Measurements from ENCODE around the gene KCNMA1. TPM values are rescaled to one million over a fixed set of nuclear protein-coding genes. Genes with fewer than 3 reads are reported as not detected.
A peak's percentile ranks its signal among the peaks of the same experiment; 100 is the strongest.

The KCNMA1 gene
- total RNA-seq, 1 donor from 2014 or later = 20.6 TPM

DNA sequence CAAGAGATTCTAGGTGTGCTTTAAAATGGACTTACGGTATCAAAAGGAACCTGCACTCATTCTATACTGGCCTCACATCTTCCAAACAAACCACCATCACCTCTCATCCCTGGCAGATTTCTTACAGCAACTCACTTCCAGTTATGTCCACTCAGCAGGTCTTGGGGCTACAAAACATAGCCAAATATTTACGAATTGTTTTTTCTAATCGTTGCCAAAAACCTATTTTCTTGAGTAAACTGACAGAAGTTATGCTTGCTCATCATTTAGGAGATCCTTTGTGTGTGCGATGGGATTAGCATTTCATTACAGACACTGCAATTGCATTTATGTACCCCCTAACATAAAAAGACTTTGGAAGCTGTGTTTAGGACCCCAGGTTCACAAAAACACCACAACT is 2.7 kb downstream of the KCNMA1 start:
- DNase-seq (ENCODE audit: low spot score) = no peak

DNA sequence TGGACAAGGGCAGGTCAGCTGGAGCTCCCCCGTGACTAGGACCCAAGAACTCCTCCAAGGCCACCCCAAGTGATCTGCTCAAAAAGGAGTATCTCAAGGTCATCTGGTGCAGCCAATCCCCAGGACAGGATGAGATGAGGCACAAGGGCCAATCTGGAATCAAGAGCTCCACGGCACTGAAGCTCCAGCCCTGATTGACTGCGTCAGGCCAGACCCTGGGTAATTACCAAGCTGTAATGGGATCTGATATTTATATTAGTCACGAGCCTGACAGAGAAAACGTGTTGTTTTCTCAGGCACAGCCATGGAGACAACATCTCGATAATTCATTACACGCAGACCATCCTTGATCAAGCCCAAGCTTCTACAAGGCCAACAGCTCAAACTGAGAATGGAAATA is 4.2 kb downstream of the KCNMA1 start:
- DNase-seq (ENCODE audit: low spot score) = no peak

DNA sequence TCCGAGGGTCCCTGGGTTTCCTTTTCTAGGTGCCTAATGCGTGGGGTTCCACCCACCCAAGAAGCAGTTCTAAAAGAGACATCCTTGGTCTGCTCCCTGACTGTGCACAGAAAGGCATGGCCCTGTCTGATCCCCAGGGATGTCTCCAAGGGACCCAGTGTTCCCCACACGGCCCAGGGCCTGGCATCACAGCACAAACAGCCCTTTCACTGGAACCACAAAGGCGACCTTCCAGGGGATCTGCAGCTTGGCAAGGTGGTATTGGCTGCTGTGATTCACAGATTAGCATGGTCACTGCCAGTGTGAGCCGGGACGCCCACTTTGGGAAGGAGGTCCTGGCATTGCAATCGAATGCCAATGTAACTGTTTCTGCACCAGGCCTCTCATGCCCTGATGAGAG is 6.4 kb downstream of the KCNMA1 start:
- DNase-seq (ENCODE audit: low spot score) = peak; percentile 68

DNA sequence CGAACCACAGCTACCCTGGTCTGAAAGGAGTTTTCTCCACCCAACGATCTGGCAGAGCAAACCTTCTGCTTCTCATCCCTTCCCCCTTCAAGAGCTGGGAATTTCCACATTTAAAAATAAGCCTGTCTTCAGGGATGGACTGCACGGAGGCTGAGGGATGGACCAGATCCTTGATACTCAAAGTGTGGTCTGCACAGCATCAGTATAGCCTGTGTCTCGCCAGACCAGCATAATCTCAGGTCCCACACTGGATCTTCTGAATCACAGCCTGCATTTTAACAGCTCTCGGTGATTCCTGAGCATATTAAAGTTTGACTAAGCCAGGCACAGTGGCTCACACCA is 7.1 kb downstream of the KCNMA1 start:
- peak; percentile 47 for DNase-seq (ENCODE audit: low spot score)

DNA sequence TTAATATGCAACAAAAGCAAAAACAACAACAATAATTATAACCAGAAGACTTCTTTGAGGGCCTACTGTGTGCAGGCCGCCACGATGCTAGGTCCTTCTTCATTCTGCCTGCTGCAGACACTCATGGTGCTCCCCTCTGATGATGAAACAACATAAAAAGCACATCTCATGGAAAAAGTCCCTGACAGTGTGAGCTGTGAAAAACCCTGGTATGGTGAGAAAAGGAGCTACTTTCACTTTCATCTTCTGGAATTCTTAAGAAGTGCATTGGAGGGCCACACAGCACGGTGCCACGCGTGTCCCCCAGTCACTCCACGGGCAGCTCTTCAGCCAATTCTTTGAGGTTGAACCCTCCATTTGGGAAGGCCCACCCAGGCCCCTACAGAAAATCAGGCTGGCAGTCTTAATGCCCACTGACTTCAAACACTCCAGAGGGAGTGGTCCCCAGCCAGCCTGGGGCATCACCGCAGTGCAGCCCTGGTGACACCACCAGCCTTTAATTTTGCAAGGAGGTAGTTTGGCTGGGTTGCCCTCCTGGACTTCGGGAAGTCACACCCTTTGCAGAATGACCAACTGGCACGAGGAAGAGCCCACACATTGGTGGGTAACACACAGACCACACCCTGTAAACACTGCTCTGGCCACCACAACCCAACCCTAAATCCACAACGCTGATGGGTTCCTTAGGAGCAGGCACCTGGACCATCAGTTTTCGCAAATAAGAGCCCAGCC is 7.7 kb downstream of the KCNMA1 start:
- peak; percentile 65 for DNase-seq (ENCODE audit: low spot score)

DNA sequence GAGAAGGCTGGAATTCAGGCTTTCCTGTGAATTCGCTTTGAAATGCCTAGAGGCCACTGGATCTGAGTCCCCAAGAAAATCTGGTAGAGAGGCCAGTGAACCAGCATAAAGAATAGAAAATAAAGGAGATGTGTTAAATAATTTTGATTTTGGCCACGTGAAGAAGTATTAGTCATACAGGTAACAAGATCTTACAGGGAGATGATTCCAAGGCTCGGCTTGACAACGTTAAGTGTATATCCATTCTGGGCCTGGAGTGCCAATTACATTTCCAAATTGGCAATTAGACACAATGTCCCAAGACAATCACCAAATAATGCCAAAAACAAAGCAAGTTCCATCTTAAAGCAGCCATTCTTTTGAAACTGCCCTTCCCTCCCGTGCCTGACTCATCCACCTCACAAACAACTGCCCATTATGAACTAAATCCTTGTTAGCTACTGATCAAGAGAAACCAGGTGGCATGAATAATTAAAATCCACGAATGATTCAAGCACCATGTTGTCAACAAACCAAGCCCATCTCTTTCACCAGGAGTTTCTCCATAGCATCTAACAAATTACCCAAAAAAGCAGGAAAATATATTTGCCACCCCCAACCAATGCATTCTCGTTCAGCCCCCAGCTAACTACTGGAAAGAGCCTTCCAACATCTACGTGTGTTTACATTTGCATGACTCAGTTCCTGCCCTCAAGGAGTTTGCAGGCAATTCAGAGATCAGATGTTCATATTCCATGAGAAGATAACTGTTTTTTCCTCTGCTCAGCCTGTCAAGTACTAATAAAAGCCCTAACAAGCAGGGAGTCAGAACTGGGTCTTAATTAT is 8.5 kb downstream of the KCNMA1 start:
- no peak for DNase-seq (ENCODE audit: low spot score)

DNA sequence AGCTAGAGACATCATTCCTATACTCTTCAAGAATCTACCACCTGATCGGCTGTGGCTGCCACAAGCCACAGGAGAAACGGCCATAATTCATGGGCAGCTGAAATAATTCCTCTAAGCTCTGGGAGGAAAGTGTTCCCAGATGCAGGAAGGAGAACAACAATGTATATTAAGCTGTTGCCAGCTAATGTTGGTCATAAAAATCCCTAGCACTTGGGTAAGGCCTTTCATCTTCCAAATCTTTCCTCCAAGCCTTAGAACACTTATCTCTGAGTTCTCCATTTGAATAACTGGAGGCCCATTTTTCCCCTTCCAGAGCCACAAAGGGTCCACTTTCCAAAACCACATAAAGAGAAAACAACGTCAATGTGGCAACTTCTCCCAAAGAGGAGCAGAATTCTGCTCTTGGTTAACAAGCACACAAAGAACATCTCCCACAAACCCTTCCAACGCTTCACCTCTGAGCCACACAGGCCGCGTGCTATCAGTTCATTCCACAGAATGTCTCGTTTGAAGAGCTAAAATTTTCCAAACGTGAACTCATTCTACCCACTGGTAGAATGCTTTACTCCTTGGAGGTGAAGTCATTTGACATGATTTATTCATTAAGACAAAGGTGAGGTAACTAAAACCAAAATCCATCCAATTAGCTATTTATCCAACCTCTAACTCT is 11.2 kb downstream of the KCNMA1 start:
- no peak for DNase-seq (ENCODE audit: low spot score)

DNA sequence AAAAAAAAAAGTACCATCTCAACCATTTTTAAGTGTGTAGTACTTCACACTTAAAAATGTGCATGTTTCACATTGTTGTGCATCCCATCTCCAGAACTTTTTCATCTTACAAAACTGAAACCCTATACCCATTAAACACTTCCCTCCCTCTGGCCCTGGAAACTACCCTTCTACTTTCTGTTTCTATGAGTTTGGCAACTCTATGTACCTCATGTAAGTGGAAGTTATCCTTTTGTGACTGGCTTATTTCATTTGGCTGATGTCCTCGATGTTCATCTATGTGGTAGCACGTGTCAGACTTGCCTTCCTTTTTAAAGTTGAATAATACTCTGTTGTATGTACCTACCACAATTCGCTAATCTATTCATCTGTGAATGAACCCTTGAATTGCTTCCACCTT is 12.2 kb downstream of the KCNMA1 start:
- DNase-seq (ENCODE audit: low spot score) = no peak

DNA sequence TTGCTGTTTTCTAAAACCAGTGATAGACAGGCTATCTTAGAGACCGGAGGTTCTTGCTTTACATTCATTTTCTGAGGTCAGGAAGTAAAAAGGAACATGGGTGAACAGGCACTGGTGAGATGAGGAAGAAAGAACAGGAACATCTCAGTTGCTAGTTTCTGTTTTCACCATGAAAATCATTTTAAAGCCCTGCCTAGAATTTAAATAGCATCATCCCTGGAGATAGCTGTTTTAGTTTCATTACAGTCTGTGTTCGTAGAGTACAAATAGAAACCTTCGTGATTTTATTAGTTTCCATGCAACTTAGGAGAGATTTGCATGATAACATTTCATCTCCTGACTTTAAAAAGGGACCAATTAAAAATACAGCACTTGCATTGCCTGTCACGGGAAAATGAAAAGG is 14.7 kb downstream of the KCNMA1 start:
- no peak for DNase-seq (ENCODE audit: low spot score)

DNA sequence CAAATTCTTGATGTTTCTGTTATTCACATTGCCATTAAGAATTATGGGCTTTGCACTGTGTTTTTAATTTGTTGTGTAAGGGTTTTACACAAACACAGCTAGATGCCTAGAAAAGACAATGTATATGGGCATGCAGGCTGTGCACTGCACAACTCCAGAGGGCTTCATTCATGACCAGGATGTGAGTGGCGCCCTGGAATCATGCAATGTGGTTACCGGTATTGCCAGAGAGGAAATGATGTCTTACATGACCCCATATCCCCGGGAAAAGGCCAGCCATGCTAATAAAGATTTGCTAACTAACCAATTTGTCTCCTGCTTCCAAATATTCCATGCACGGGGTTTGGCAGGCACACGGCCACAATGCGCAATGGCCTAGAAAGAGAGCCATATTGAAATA is 16.9 kb downstream of the KCNMA1 start:
- no peak for DNase-seq (ENCODE audit: low spot score)

DNA sequence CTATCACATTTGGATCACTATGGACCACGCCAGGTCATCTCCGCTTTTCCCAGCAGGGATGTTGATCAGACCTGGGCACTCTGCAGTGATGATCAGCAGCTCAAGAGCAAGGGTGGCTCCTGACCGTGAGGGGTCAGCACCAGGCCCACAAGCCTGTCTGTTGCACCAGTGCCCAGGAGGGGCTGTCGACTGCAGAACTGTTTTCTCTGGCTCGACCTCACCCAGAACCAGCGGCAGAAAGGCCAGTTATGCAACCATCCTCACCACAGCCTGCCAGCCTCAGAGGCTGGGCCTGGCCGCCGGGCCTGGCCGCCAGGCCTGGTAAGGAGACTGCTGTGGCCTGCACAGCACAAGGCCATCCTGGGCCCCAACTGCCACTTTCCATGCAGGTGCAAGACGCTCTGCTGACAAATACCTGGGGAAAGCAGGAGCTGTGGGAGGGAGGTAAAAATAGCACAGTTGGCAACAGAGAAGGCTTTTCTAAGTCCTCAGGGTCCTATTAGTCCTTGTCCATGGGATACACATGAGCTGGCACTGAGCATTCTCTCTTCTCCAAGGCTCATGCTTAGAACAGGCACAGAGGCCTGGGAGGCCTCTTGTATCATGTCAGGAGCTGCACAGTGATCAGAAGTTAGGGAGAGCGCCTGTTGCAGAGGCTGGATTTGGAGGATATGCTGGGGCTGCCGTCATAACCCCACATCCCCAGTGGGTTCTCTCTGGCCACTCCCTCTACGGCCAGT is 17.5 kb downstream of the KCNMA1 start:
- DNase-seq (ENCODE audit: low spot score) = peak; percentile 77

DNA sequence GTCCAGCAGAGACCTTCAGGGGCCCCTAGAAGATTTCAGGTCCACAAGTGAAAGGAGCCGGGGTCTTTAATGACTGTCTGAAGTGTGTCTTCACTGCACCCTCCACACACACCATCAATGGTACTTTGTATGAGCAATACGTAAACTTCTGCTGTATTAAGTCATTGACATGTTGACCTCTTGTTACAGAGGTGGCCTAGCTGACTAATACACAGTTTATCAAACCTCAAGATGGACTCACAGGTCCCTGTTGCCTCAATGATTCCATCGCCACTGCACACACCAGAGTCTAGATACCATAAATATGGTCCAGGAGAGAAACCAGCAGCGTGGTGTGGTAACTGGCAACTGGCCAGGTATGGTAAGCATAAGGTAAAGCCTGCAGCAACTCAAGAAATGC is 19.5 kb downstream of the KCNMA1 start:
- no peak for DNase-seq (ENCODE audit: low spot score)

DNA sequence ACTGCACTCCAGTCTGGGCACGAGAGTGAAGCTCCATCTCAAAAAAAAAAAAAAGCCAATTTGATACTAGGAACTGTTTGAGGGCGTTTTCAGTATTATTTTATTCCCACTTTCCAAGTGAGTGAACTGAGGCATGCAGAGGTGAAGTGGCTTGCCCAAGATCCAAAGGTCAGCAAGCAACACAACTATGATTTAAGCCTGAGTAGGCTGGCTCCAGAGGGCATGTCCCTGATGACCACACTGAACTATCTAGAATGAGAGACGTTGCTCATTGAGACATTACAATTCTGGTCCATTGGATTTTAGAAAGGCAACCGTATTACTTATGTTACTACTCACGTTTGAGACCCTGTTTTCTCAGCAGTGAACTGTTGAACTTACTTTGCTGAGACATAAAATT is 20.8 kb downstream of the KCNMA1 start:
- no peak for DNase-seq (ENCODE audit: low spot score)

DNA sequence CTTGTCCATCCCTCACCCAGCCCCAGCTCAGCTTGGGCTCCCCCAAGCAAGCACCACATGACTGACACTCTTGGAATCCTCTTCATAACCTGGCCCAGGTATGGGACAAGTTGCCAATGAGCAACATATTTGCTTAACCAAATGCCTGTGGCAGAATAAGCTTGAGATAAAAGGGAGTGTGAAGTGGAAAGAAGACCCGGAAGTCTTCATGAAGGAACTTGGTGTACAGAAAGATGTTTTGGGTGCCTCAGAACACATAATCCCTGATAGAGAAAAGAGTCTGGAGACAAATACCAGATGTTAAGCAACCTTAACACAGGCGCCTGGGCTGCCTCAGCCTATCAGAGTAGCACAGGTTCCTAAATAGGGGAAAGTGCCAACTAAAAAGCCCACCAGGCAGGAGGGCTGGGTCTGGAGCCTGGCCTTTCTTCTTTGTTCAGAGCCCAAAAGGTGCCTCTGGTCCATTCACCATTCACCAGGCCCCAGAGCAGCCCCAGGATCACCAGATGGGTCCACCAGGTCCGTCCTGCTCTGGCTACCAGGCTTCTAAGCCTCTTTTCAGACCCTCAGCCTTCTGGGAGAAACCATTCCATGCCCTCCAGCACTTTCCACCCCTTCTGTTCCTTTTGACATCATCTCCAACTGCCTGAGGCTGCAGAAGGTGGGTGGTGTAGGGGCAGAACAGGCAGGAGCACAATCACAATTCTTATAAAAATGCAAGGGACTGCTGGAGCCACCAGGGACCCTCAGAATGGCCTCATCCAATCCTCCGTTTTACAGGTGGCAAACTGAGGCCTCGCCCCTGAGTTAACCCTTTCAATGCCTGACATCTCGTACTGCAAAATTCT is 22.6 kb downstream of the KCNMA1 start:
- no peak for DNase-seq (ENCODE audit: low spot score)

DNA sequence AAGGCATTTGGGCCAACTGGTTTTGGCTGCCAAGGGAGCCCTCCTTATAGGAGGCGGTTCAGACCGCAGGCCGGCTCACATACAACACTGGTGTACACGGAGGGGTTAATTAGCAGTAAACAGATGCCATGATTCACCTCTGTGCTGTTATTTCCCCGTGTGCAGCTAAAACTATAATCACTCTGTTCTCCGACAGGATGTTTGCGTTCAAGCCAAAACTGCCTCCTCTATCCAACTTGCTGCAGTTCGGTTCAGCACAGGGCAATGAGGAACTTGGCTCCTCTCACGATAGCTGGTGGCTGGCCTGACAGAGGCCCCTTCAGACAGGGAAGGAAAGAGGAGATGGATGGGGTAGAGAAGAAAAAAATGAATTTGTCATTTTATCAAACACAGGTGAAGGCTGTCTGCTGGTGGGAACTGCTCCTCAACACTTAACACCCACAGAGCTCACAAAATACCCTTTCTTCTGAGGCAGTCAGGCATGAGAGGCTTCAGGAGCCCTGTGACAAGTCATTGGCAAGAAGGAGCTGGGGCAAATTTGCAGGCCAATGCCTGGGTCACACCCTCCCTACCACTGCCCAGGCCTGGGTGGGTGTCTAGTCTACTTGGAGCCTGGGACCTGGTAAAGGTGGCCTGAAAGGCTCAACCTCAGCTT is 24.0 kb downstream of the KCNMA1 start:
- no peak for DNase-seq (ENCODE audit: low spot score)

DNA sequence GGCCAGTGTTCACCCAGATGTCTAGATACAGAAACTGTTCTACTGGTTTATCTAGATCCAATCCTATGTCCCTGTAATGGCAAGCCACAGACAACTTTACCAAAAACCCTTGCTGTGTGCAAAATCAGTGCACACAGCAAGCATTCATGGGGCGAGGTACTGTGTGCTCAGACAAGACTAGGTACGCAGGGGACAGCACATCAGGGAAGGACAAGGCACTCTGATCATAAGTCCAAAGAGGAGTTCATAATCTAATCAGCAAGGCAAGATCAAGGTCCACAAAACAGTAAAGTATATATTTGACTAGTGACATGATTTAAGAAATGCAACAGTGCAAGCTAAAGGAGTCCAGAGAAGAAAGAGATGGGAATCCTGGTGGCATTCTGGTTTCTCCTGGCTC is 25.9 kb downstream of the KCNMA1 start:
- DNase-seq (ENCODE audit: low spot score) = no peak

DNA sequence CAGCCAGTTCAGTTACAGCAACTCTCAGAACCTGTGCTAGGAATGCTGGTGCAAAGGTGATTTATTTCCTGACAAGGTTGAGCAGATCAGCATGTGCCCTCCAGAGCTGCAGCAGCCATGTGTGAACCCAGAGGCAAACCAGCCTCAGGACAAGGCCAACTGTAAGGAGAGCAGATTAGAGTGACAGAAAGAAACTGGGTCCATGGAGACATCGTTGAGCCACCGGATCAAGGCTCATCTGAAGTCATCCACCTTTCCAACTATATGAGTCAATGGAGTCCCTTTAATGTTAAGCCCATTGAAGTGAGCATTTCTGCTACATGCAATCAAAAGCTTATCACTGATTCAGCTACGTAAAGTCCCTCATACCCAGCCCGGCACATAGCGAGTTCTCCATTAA is 26.4 kb downstream of the KCNMA1 start:
- DNase-seq (ENCODE audit: low spot score) = no peak

DNA sequence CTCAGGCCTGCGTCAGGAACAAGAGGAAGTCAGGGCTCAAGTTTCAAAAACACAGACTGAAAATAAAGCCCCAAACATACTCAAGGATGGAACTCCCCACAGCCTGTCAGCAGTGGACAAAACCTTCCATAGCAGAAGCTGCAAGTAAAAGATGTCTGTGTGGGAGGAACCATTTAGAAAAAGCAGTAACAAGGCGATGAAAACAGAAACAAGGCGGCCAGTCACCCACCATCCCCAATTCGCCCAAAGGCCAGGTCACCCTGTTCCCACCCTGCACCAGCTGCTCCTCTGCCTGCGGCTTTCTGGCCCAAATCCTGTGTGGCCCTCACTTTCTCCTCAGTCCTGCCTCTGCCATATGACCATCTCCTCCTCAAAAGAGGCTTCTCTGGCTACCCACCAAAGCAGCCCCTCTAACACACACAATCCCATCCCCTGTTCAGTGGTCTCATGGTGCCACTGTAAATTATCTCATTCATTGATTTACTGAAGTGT is 27.8 kb downstream of the KCNMA1 start:
- peak; percentile 73 for DNase-seq (ENCODE audit: low spot score)

DNA sequence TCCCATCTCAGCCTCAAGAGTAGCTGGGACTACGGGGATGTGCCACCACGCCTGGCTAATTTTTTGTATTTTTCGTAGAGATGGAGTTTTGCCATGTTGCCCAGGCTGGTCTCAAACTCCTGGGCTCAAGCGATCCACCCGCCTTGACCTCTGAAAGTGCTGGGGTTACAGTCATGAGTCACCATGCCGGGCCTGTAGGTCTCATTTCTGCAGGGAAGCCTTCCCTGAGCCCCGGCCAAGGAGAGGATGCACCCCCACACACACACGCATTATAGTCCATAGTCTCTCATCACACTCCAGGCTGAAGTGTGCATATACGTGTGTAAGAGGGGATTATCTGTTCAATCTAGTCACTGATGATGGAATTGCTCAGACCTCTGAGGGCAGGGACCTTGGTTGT is 29.3 kb downstream of the KCNMA1 start:
- no peak for DNase-seq (ENCODE audit: low spot score)

DNA sequence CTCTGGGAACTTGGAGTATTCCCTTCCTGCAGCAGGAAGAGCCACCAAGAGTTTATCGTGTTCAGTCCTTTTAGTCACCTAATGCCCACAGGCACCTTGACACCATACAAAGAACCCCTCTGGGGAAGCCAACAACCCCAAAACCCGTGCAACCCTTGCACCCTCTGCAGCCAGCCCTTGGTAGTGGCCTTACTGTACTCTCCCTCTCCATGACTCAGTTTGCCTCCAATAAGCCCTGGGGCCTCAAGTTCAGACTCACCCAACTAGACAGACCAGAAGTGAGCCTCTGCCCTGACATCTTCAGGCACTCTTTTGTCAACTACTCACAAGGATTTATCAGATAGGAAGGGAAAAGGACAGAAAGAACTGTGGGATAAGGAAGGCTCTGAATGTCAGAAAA is 30.9 kb downstream of the KCNMA1 start:
- no peak for DNase-seq (ENCODE audit: low spot score)

All from mesenteric fat pad (tissue), 1 donor.